ENCODE measurements around the gene WNT10A. TPM values are rescaled to one million over a fixed set of nuclear protein-coding genes. Genes with fewer than 3 reads are reported as not detected.

Gene WNT10A
- polyA plus RNA-seq, 1 donor, result 1.5 TPM

Other genes starting within 250 kb of the WNT10A start
- 14.8 TPM for gene ZNF142, start 221.2 kb upstream of the WNT10A start, polyA plus RNA-seq
- gene BCS1L, start 221.2 kb upstream of the WNT10A start, polyA plus RNA-seq, result 39.5 TPM
- gene RNF25, start 208.8 kb upstream of the WNT10A start, polyA plus RNA-seq, result 22.1 TPM
- 44.6 TPM for gene STK36, start 208.8 kb upstream of the WNT10A start, polyA plus RNA-seq
- 31.7 TPM for gene TTLL4, start 170.0 kb upstream of the WNT10A start, polyA plus RNA-seq
- 109 TPM for gene CYP27A1, start 98.7 kb upstream of the WNT10A start, polyA plus RNA-seq
- 0.07 TPM for gene PRKAG3, start 49.0 kb upstream of the WNT10A start, polyA plus RNA-seq
- gene WNT6, start 21.0 kb upstream of the WNT10A start, polyA plus RNA-seq, result 0.24 TPM
- gene CDK5R2, start 78.8 kb downstream of the WNT10A start, polyA plus RNA-seq, result 2.9 TPM
- 11.9 TPM for gene FEV, start 104.3 kb downstream of the WNT10A start, polyA plus RNA-seq
- 13.3 TPM for gene CRYBA2, start 112.6 kb downstream of the WNT10A start, polyA plus RNA-seq
- gene CFAP65, start 160.7 kb downstream of the WNT10A start, polyA plus RNA-seq, result 3.4 TPM
- gene IHH, start 180.1 kb downstream of the WNT10A start, polyA plus RNA-seq, result 68.4 TPM

Measured in large intestine (tissue), 1 donor.